GM21619 (cell line): ENCODE data around the gene SIM2.

Experiments
- ATAC-seq: cut with Tn5 transposase; IDR thresholded peaks from one replicate; pipeline ENCODE4 v1.9.1; 2021; ENCODE audit not compliant: unreplicated experiment

Gene SIM2

GRCh38 chr21:36699546-36700294 lies 805 bp downstream of the SIM2 start:
- no peak for ATAC-seq

- ATAC-seq = no peak
Measured at GRCh38 chr21:36700295-36700970, 1.5 kb downstream of the SIM2 start.

- no peak for ATAC-seq
Measured at GRCh38 chr21:36700971-36701755, 2.2 kb downstream of the SIM2 start.

- no peak for ATAC-seq
Measured at GRCh38 chr21:36701756-36702621, 3.1 kb downstream of the SIM2 start.

- ATAC-seq = no peak
Measured at GRCh38 chr21:36702622-36702968, 3.7 kb downstream of the SIM2 start.

GRCh38 chr21:36703123-36703522 lies 4.2 kb downstream of the SIM2 start:
- no peak for ATAC-seq

GRCh38 chr21:36703626-36704280 lies 4.8 kb downstream of the SIM2 start:
- ATAC-seq = no peak

GRCh38 chr21:36704281-36704957 lies 5.5 kb downstream of the SIM2 start:
- no peak for ATAC-seq

GRCh38 chr21:36704958-36705678 lies 6.2 kb downstream of the SIM2 start:
- ATAC-seq = no peak

- ATAC-seq = no peak
Measured at GRCh38 chr21:36705679-36706481, 7.0 kb downstream of the SIM2 start.

GRCh38 chr21:36706482-36706852 lies 7.6 kb downstream of the SIM2 start:
- no peak for ATAC-seq

GRCh38 chr21:36706951-36707762 lies 8.2 kb downstream of the SIM2 start:
- ATAC-seq = no peak

GRCh38 chr21:36707763-36708285 lies 8.9 kb downstream of the SIM2 start:
- no peak for ATAC-seq

GRCh38 chr21:36708286-36709029 lies 9.5 kb downstream of the SIM2 start:
- ATAC-seq = no peak

- ATAC-seq = no peak
Measured at GRCh38 chr21:36709030-36709867, 10.3 kb downstream of the SIM2 start.
